Parathyroid adenoma (tissue), 2 donors: Measurements from ENCODE around the gene RPS6KC1.
"Not testable (repeated sequence)": the region's sequence is repeated elsewhere in the genome, so short reads cannot be mapped to it uniquely, and the experiment has no call there.

ENCODE experiments used
- H2AFZ ChIP-seq: fragments of 300-600 bp; sonication (generic); one replicate; pipeline ENCODE4 v1.7.0; 2017; ENCODE audit warnings: antibody characterized with exemption, mild to moderate bottlenecking
- H3K27ac ChIP-seq: fragments of 300-600 bp; sonication (generic); one replicate; pipeline ENCODE4 v1.7.0; 2017
- H3K27me3 ChIP-seq: fragments of 300-600 bp; sonication (generic); one replicate; pipeline ENCODE4 v1.7.0; 2017; ENCODE audit warnings: low read length; ENCODE audit not compliant: control insufficient read depth, insufficient read depth
- H3K36me3 ChIP-seq: fragments of 300-600 bp; sonication (generic); one replicate; pipeline ENCODE4 v1.7.0; 2017; ENCODE audit warnings: low read length; ENCODE audit not compliant: control insufficient read depth, insufficient read depth
- H3K4me1 ChIP-seq: fragments of 300-600 bp; sonication (generic); one replicate; pipeline ENCODE4 v1.7.0; 2017; ENCODE audit warnings: control low read depth
- H3K4me2 ChIP-seq: fragments of 300-600 bp; sonication (generic); one replicate; pipeline ENCODE4 v1.7.0; 2017; ENCODE audit warnings: low read length
- H3K4me3 ChIP-seq: fragments of 300-600 bp; sonication (generic); one replicate; pipeline ENCODE4 v1.7.0; 2017; ENCODE audit warnings: low read depth, low read length
- H3K79me2 ChIP-seq: fragments of 300-600 bp; sonication (generic); one replicate; pipeline ENCODE4 v1.7.0; 2017; ENCODE audit warnings: control low read depth
- H3K9ac ChIP-seq: fragments of 300-600 bp; sonication (generic); one replicate; pipeline ENCODE4 v1.7.0; 2017; ENCODE audit warnings: mild to moderate bottlenecking
- H3K9me3 ChIP-seq: fragments of 300-600 bp; sonication (generic); one replicate; pipeline ENCODE4 v1.7.0; 2017; ENCODE audit warnings: low read length; ENCODE audit not compliant: control insufficient read depth
- TF ChIP-seq, protein P1 (sequence below): fragments of 300-600 bp; sonication (generic); IDR thresholded peaks from one replicate; pipeline ENCODE4 v1.7.0; 2017; ENCODE audit warnings: antibody characterized with exemption, mild to moderate bottlenecking
- donor health status: primary hyperparathyroidism.

The RPS6KC1 gene

DNA sequence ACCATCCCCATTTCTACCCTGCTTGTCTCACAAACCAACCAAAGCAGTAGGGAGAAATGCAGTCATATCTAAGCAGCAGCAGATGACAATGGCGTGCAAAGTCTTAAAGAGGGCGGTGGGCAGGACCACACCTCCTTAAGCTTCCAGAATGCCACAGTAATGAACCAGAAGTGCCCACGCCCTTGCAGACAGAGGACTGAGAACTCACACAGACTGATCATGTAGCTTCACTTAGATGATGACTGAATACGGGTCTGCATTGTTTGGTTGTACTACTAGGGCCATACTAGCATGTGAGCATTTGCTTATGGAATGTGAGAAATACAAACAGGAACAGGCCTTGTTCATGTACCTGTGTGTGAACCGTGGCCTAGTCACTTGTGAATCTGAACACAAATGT is 246.0 kb downstream of the RPS6KC1 start:
- Histone ChIP-seq H3K79me2 (no peaks in the 10 kb centered on the region), H3K27me3 (no peaks in the 10 kb centered on the region), H3K4me2 (no peak overlapping the region), H3K27ac (no peak overlapping the region), H3K4me3 (no peak overlapping the region), H3K9me3 (no peaks in the 10 kb centered on the region), H3K9ac (no peak overlapping the region), H3K4me1 (no peaks in the 10 kb centered on the region), H2AFZ (no peak overlapping the region), H3K36me3 (no peaks in the 10 kb centered on the region)
- TF ChIP-seq, protein P1, sequence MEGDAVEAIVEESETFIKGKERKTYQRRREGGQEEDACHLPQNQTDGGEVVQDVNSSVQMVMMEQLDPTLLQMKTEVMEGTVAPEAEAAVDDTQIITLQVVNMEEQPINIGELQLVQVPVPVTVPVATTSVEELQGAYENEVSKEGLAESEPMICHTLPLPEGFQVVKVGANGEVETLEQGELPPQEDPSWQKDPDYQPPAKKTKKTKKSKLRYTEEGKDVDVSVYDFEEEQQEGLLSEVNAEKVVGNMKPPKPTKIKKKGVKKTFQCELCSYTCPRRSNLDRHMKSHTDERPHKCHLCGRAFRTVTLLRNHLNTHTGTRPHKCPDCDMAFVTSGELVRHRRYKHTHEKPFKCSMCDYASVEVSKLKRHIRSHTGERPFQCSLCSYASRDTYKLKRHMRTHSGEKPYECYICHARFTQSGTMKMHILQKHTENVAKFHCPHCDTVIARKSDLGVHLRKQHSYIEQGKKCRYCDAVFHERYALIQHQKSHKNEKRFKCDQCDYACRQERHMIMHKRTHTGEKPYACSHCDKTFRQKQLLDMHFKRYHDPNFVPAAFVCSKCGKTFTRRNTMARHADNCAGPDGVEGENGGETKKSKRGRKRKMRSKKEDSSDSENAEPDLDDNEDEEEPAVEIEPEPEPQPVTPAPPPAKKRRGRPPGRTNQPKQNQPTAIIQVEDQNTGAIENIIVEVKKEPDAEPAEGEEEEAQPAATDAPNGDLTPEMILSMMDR: no peak

GRCh38 chr1:213300433-213300832 is 249.4 kb downstream of the RPS6KC1 start:
- no peaks in the 10 kb centered on the region for H3K4me1 ChIP-seq
- no peak overlapping the region for H2AFZ ChIP-seq
- no peaks in the 10 kb centered on the region for H3K79me2 ChIP-seq
- TF ChIP-seq, protein P1: no peak
- no peak overlapping the region for H3K4me2 ChIP-seq
- H3K9ac ChIP-seq: no peak overlapping the region
- H3K27me3 ChIP-seq: no peaks in the 10 kb centered on the region
- H3K4me3 ChIP-seq: no peak overlapping the region
- H3K36me3 ChIP-seq: no peaks in the 10 kb centered on the region
- H3K9me3 ChIP-seq: no peaks in the 10 kb centered on the region
- H3K27ac ChIP-seq: no peak overlapping the region

GRCh38 chr1:213301524-213301923 is 250.5 kb downstream of the RPS6KC1 start:
- not testable (repeated sequence) for H3K27ac ChIP-seq, H3K79me2 ChIP-seq, H2AFZ ChIP-seq, H3K4me2 ChIP-seq, H3K4me1 ChIP-seq, H3K9me3 ChIP-seq, H3K27me3 ChIP-seq, H3K9ac ChIP-seq, H3K4me3 ChIP-seq, H3K36me3 ChIP-seq

DNA sequence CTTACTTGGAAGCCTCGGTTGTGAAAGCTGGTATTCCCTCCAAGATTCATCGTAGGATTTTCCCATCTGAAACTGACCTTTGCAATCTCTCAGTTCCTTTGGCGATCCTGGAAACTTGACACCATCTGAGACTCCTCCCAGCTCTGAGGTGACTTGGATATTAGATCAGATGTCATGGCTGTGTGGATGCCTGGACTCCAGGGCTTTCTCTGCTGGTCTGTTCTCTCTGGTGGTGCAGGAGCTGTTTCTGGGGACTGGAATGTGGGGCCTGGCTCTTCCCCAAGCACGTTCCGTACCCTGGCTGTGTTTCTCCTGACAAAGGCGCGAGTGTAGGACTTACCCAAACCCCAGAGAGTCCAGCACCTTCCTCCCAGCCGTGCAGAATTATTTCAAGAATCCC is 252.2 kb downstream of the RPS6KC1 start:
- no peaks in the 10 kb centered on the region for H3K27me3 ChIP-seq
- no peak overlapping the region for H3K4me2 ChIP-seq
- no peaks in the 10 kb centered on the region for H3K36me3 ChIP-seq
- H3K4me3 ChIP-seq: no peak overlapping the region
- H3K27ac ChIP-seq: no peak overlapping the region
- no peaks in the 10 kb centered on the region for H3K79me2 ChIP-seq
- TF ChIP-seq, protein P1: no peak
- H3K9ac ChIP-seq: no peak overlapping the region
- H3K4me1 ChIP-seq: no peaks in the 10 kb centered on the region
- no peak overlapping the region for H2AFZ ChIP-seq
- H3K9me3 ChIP-seq: no peaks in the 10 kb centered on the region

DNA sequence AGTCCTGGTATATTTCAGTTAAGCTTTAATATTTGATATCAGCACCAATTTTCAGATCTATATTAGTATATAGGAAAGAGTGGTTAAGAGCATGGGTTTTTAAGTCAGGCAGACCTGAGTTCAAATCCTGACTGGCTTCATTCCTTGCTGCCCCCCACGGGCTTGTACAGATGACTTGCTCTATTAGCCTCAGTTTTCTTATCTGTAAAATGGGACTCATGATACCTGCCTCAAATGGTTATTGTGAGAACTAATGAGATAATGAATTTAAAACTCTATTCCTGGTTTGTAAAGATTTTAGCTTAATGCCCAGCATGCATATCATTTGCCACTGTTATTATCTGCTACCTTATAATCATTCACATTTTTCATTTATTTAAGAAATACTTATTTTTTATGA is 264.5 kb downstream of the RPS6KC1 start:
- Histone ChIP-seq H3K79me2 (no peaks in the 10 kb centered on the region), H3K9ac (no peak overlapping the region), H2AFZ (no peak overlapping the region), H3K9me3 (no peaks in the 10 kb centered on the region), H3K36me3 (no peaks in the 10 kb centered on the region), H3K27ac (no peak overlapping the region), H3K4me1 (no peaks in the 10 kb centered on the region), H3K27me3 (no peaks in the 10 kb centered on the region), H3K4me2 (no peak overlapping the region), H3K4me3 (no peak overlapping the region)
- TF ChIP-seq, protein P1: no peak

DNA sequence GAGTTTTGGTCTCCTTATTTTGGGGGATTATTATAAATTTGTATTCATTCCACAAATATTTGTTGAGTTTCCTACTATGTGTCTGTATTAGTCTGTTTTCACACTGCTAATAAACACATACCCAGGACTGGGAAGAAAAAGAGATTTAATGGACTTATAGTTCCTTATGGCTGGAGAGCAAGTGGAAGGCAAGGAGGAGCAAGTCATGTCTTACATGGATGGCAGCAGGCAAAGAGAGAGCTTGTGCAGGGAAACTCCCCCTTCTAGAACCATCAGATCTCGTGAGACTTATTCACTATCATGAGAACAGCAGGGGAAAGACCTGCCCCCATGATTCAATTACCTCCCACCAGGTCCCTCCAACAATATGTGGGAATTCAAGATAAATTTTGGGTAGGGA is 267.4 kb downstream of the RPS6KC1 start:
- not testable (repeated sequence) for H3K4me3 ChIP-seq, H3K9me3 ChIP-seq, H3K79me2 ChIP-seq

More for the DNA sequence above, 267.4 kb downstream of the RPS6KC1 start:
- not testable (repeated sequence) for H3K4me2 ChIP-seq, H3K27ac ChIP-seq, H3K36me3 ChIP-seq, H3K4me1 ChIP-seq, H3K9ac ChIP-seq, H2AFZ ChIP-seq, H3K27me3 ChIP-seq
